ENCODE data around the gene OR7E24. TPM values are rescaled to one million over a fixed set of nuclear protein-coding genes. Genes with fewer than 3 reads are reported as not detected.
A peak's percentile ranks its signal among the peaks of the same experiment; 100 is the strongest.

Gene OR7E24
- polyA plus RNA-seq (2013, experiment 1 of 2), result not detected
- polyA plus RNA-seq (2013, experiment 2 of 2), result not detected

DNA sequence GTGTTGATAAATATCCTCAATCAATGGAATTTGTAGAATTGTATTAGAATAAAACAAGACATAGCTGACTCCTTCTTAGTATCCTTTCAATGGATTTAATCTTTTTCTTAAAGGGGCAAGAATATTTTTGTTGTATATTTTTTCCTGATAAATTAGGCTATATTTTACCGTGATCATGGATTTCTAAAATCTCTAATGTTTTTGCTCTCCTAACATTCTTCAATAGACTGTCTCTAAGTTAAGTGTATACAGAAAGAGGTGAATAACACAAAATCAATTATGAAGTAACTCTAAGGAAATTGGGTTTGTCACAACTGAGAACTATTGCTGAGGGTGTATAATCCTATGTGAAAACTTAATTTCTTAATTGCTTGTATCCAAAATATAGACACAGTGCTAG lies at the start of gene OR7E24:
TSS of gene OR7E24 (plus strand) at position 301 of the 400 bp plus-strand sequence. CDS start 114 bp downstream, outside the sequence.
- Histone ChIP-seq H3K79me1 (ENCODE audit: low read depth, low read length) (no peaks in the 10 kb centered on the region), H3K14ac (ENCODE audit: low read length) (no peak within 1 kb of the TSS), H3K36me3 (replicated peaks in 1 of 2; ENCODE audit: control insufficient read depth in 2 of 2, insufficient read depth in 2 of 2, low read length in 2 of 2) (no peaks in the 10 kb centered on the region), H2BK12ac (ENCODE audit: low read length) (no peak within 1 kb of the TSS), H3K9ac (ENCODE audit: low read depth, low read length, poor library complexity) (no peak within 1 kb of the TSS), H3K18ac (ENCODE audit: low read length) (no peak within 1 kb of the TSS), H4K8ac (ENCODE audit: low read depth, low read length) (no peak within 1 kb of the TSS), H3K4me2 (ENCODE audit: insufficient read depth, low read length, poor library complexity, severe bottlenecking) (no peak within 1 kb of the TSS), H3K27ac (replicated peaks; ENCODE audit: low read length) (no peak within 1 kb of the TSS), H3K4ac (ENCODE audit: low read length) (no peak within 1 kb of the TSS), H2BK5ac (ENCODE audit: low read length) (no peak within 1 kb of the TSS), H3K9me3 (replicated peaks in 1 of 2; ENCODE audit: control insufficient read depth in 2 of 2, insufficient read depth in 1 of 2, low read depth in 1 of 2, low read length in 2 of 2) (peaks cover 0 to 15% of the 10 kb centered on the region in 2 donors), H3K4me3 (ENCODE audit: low read length in 2 of 2) (peak within 1 kb of the TSS in 1 of 2 donors; percentile 9), H2AFZ (ENCODE audit: low read length) (no peak within 1 kb of the TSS), H2AK5ac (ENCODE audit: low read depth, low read length) (no peak within 1 kb of the TSS), H2BK120ac (ENCODE audit: low read depth, low read length) (no peak within 1 kb of the TSS), H3K27me3 (ENCODE audit: control insufficient read depth in 3 of 3, insufficient read depth in 3 of 3, low read depth in 1 of 3, low read length in 3 of 3) (no peaks in the 10 kb centered on the region), H4K91ac (ENCODE audit: low read depth, low read length, poor library complexity) (no peak within 1 kb of the TSS), H2BK15ac (ENCODE audit: low read length) (no peak within 1 kb of the TSS), H3K4me1 (ENCODE audit: control insufficient read depth in 2 of 2, insufficient read depth in 1 of 2, low read depth in 1 of 2, low read length in 2 of 2) (no peaks in the 10 kb centered on the region), H3K23ac (ENCODE audit: low read depth, low read length, poor library complexity) (no peak within 1 kb of the TSS)
- DNase-seq (ENCODE audit: low spot score), result no peak
- no CpG with 5 or more reads among the region's 1 CpG for WGBS, 2 donors (ENCODE audit: extremely low coverage in 2 of 2, insufficient read length in 2 of 2, insufficient replicate concordance in 1 of 2)

DNA sequence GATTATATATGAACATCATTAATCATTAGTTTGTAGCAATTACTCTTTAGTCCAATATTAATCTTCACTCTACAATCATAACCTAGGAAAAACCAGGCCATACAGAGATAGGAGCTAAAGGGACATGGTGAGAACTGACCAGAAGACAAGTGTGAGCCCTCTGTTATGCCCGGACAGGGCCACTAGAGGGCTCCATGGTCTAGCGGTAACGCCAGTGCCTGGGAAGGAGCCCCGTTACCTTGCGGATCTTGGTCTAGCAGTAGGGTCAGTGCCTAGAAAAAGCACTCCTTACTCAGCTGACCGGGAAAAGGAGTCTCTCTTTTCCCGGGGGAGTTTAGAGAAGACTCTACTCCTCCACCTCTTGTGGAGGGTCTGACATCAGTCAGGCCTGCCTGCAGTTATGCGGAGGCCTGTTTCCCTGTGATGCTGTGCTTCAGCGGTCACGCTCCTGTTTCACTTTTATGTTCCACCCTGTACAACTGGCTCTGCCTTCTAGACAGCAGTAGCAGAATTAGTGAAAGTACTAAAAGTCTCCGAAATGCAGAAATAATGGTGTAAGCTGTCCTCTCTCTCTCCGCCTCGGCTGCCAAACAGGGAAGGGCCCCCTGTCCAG lies 45.1 kb upstream of the OR7E24 start:
- no peak overlapping the region for H2BK5ac ChIP-seq (ENCODE audit: low read length)
- no peak overlapping the region for H4K8ac ChIP-seq (ENCODE audit: low read depth, low read length)
- H3K9me3 ChIP-seq (replicated peaks in 1 of 2; ENCODE audit: control insufficient read depth in 2 of 2, insufficient read depth in 1 of 2, low read depth in 1 of 2, low read length in 2 of 2), result peaks cover 0 to 7% of the 10 kb centered on the region in 2 donors
- H3K23ac ChIP-seq (ENCODE audit: low read depth, low read length, poor library complexity), result no peak overlapping the region
- no peak overlapping the region for H2BK12ac ChIP-seq (ENCODE audit: low read length)
- no peak overlapping the region for H3K4ac ChIP-seq (ENCODE audit: low read length)
- DNase-seq (ENCODE audit: low spot score), result peak; percentile 5
- H3K4me1 ChIP-seq (ENCODE audit: control insufficient read depth in 2 of 2, insufficient read depth in 1 of 2, low read depth in 1 of 2, low read length in 2 of 2), result no peaks in the 10 kb centered on the region
- no peak overlapping the region for H3K9ac ChIP-seq (ENCODE audit: low read depth, low read length, poor library complexity)
- no peak overlapping the region for H3K4me3 ChIP-seq (ENCODE audit: low read length in 2 of 2)
- peak overlapping the region; percentile 88 for H2AFZ ChIP-seq (ENCODE audit: low read length)
- no peak overlapping the region for H2BK15ac ChIP-seq (ENCODE audit: low read length)
- H2AK5ac ChIP-seq (ENCODE audit: low read depth, low read length), result no peak overlapping the region
- no peak overlapping the region for H3K4me2 ChIP-seq (ENCODE audit: insufficient read depth, low read length, poor library complexity, severe bottlenecking)
- peaks cover 0 to 5% (median 0%) of the 10 kb centered on the region in 3 experiments for H3K27me3 ChIP-seq (ENCODE audit: control insufficient read depth in 3 of 3, insufficient read depth in 3 of 3, low read depth in 1 of 3, low read length in 3 of 3)
- H3K14ac ChIP-seq (ENCODE audit: low read length), result no peak overlapping the region
- WGBS, 2 donors (ENCODE audit: extremely low coverage in 2 of 2, insufficient read length in 2 of 2, insufficient replicate concordance in 1 of 2), result no CpG with 5 or more reads among the region's 13 CpGs
- H3K36me3 ChIP-seq (replicated peaks in 1 of 2; ENCODE audit: control insufficient read depth in 2 of 2, insufficient read depth in 2 of 2, low read length in 2 of 2), result no peaks in the 10 kb centered on the region
- no peaks in the 10 kb centered on the region for H3K79me1 ChIP-seq (ENCODE audit: low read depth, low read length)
- no peak overlapping the region for H3K18ac ChIP-seq (ENCODE audit: low read length)
- H4K91ac ChIP-seq (ENCODE audit: low read depth, low read length, poor library complexity), result no peak overlapping the region
- H3K27ac ChIP-seq (replicated peaks; ENCODE audit: low read length), result no peak overlapping the region
- H2BK120ac ChIP-seq (ENCODE audit: low read depth, low read length), result no peak overlapping the region

DNA sequence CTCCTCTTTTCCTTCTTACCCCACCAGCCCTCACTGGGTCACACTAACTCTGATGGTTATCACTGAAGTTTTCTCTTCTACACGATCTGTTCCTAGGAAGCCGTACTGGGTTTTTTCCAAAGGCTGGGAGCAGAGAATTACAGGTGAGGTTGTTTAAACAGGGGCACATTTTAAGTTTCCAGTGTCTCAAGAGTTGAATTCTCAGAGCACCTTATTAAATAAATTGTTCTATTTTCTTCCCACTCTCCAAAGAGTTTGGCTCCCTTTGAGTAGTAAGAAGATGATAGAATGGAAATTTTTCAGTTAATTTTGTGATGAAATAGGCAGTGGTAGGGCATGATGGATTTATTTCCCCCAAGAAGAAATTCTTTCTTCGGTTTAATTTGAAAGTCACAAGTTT lies 31.2 kb upstream of the OR7E24 start, which contains the start of gene OR7D4:
TSS of gene OR7D4 (minus strand) at position 101 of the 400 bp plus-strand sequence. CDS start 4,752 bp downstream, outside the sequence.
- Histone ChIP-seq H2BK12ac (ENCODE audit: low read length) (no peak within 1 kb of the TSS), H3K4me2 (ENCODE audit: insufficient read depth, low read length, poor library complexity, severe bottlenecking) (no peak within 1 kb of the TSS), H2BK120ac (ENCODE audit: low read depth, low read length) (no peak within 1 kb of the TSS), H3K23ac (ENCODE audit: low read depth, low read length, poor library complexity) (no peak within 1 kb of the TSS), H3K79me1 (ENCODE audit: low read depth, low read length) (no peaks in the 10 kb centered on the region), H3K4me3 (ENCODE audit: low read length in 2 of 2) (no peak within 1 kb of the TSS), H2BK5ac (ENCODE audit: low read length) (no peak within 1 kb of the TSS), H3K18ac (ENCODE audit: low read length) (no peak within 1 kb of the TSS), H2AFZ (ENCODE audit: low read length) (no peak within 1 kb of the TSS), H3K4me1 (ENCODE audit: control insufficient read depth in 2 of 2, insufficient read depth in 1 of 2, low read depth in 1 of 2, low read length in 2 of 2) (no peaks in the 10 kb centered on the region), H3K14ac (ENCODE audit: low read length) (no peak within 1 kb of the TSS), H3K9ac (ENCODE audit: low read depth, low read length, poor library complexity) (no peak within 1 kb of the TSS), H3K36me3 (replicated peaks in 1 of 2; ENCODE audit: control insufficient read depth in 2 of 2, insufficient read depth in 2 of 2, low read length in 2 of 2) (no peaks in the 10 kb centered on the region), H3K27ac (replicated peaks; ENCODE audit: low read length) (no peak within 1 kb of the TSS), H2BK15ac (ENCODE audit: low read length) (no peak within 1 kb of the TSS), H2AK5ac (ENCODE audit: low read depth, low read length) (no peak within 1 kb of the TSS), H3K9me3 (replicated peaks in 1 of 2; ENCODE audit: control insufficient read depth in 2 of 2, insufficient read depth in 1 of 2, low read depth in 1 of 2, low read length in 2 of 2) (peaks cover 0 to 5% of the 10 kb centered on the region in 2 donors), H3K4ac (ENCODE audit: low read length) (no peak within 1 kb of the TSS), H3K27me3 (ENCODE audit: control insufficient read depth in 3 of 3, insufficient read depth in 3 of 3, low read depth in 1 of 3, low read length in 3 of 3) (no peaks in the 10 kb centered on the region), H4K91ac (ENCODE audit: low read depth, low read length, poor library complexity) (no peak within 1 kb of the TSS), H4K8ac (ENCODE audit: low read depth, low read length) (no peak within 1 kb of the TSS)
- DNase-seq (ENCODE audit: low spot score), result no peak
- WGBS, 2 donors (ENCODE audit: extremely low coverage in 2 of 2, insufficient read length in 2 of 2, insufficient replicate concordance in 1 of 2), result no CpG with 5 or more reads among the region's 3 CpGs

DNA sequence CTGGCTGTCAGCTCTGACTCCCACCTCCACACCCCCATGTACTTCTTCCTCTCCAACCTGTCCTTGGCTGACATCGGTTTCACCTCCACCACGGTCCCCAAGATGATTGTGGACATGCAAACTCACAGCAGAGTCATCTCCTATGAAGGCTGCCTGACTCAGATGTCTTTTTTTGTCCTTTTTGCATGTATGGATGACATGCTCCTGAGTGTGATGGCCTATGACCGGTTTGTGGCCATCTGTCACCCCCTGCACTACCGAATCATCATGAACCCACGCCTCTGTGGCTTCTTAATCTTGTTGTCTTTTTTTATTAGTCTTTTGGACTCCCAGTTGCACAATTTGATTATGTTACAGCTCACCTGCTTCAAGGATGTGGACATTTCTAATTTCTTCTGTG lies 506 bp downstream of the OR7E24 start:
- no CpG with 5 or more reads among the region's 5 CpGs for WGBS, 2 donors (ENCODE audit: extremely low coverage in 2 of 2, insufficient read length in 2 of 2, insufficient replicate concordance in 1 of 2)
- H2BK5ac ChIP-seq (ENCODE audit: low read length), result no peak overlapping the region
- no peaks in the 10 kb centered on the region for H3K79me1 ChIP-seq (ENCODE audit: low read depth, low read length)
- H3K4me3 ChIP-seq (ENCODE audit: low read length in 2 of 2), result peak overlapping the region in 1 of 2 donors; percentile 9
- H4K91ac ChIP-seq (ENCODE audit: low read depth, low read length, poor library complexity), result no peak overlapping the region
- no peak overlapping the region for H3K4ac ChIP-seq (ENCODE audit: low read length)
- no peak overlapping the region for H2BK12ac ChIP-seq (ENCODE audit: low read length)
- H2BK120ac ChIP-seq (ENCODE audit: low read depth, low read length), result no peak overlapping the region
- DNase-seq (ENCODE audit: low spot score), result no peak
- H2AK5ac ChIP-seq (ENCODE audit: low read depth, low read length), result no peak overlapping the region
- H3K9ac ChIP-seq (ENCODE audit: low read depth, low read length, poor library complexity), result no peak overlapping the region
- H3K18ac ChIP-seq (ENCODE audit: low read length), result no peak overlapping the region
- no peak overlapping the region for H3K23ac ChIP-seq (ENCODE audit: low read depth, low read length, poor library complexity)
- H3K27ac ChIP-seq (replicated peaks; ENCODE audit: low read length), result no peak overlapping the region
- H3K36me3 ChIP-seq (replicated peaks in 1 of 2; ENCODE audit: control insufficient read depth in 2 of 2, insufficient read depth in 2 of 2, low read length in 2 of 2), result no peaks in the 10 kb centered on the region
- H3K27me3 ChIP-seq (ENCODE audit: control insufficient read depth in 3 of 3, insufficient read depth in 3 of 3, low read depth in 1 of 3, low read length in 3 of 3), result no peaks in the 10 kb centered on the region
- H3K4me2 ChIP-seq (ENCODE audit: insufficient read depth, low read length, poor library complexity, severe bottlenecking), result no peak overlapping the region
- no peak overlapping the region for H4K8ac ChIP-seq (ENCODE audit: low read depth, low read length)
- H3K9me3 ChIP-seq (replicated peaks in 1 of 2; ENCODE audit: control insufficient read depth in 2 of 2, insufficient read depth in 1 of 2, low read depth in 1 of 2, low read length in 2 of 2), result peaks cover 0 to 18% of the 10 kb centered on the region in 2 donors
- no peak overlapping the region for H2BK15ac ChIP-seq (ENCODE audit: low read length)
- no peaks in the 10 kb centered on the region for H3K4me1 ChIP-seq (ENCODE audit: control insufficient read depth in 2 of 2, insufficient read depth in 1 of 2, low read depth in 1 of 2, low read length in 2 of 2)
- H2AFZ ChIP-seq (ENCODE audit: low read length), result no peak overlapping the region
- H3K14ac ChIP-seq (ENCODE audit: low read length), result no peak overlapping the region

Measured in neuronal stem cell (in vitro differentiated cells).